ENCODE results near the gene CAPZB. TPM values are rescaled to one million over a fixed set of nuclear protein-coding genes. Genes with fewer than 3 reads are reported as not detected.

The CAPZB gene
- polyA plus RNA-seq, 3 donors: 290 to 504 (median 407) TPM

DNA sequence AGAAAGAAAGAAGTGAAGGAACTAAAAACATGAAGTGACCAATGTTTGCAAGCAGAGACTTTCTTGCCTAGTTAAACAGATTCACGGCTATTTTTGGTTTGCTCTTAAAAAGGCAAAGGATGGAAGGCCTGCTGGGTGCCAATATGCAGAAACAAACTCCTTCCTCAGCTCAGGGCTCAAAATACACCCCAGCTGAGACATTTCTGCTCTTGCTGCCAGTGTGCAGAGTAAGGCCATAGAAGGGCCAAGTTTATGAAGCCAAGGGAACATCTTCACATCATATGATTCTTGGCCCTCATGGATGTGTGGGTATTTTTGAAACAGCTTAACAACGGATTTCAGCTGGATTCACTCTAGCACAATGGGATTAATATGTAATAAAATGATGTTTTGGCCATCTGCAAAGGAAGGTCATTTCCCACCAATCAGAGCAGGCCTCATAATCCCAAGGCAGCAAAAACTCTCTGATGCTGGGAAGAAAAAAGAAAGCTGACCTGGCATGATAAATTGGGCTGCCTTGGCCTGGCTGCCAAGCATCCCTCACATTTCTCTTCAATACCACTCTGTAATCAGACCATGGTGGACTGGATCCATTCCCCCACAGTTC is 70.7 kb downstream of the CAPZB start:
- WGBS (ENCODE audit: insufficient coverage): no CpG with 5 or more reads among the region's 2 CpGs
- Mint-ChIP-seq H3K27me3 (ENCODE audit: low read depth in 3 of 3) (no peaks in the 10 kb centered on the region), H3K36me3 (peaks cover 60 to 81% of the 10 kb centered on the region in 2 donors), H3K27ac (peak overlapping the region in 3 of 7 donors; percentile 11 to 34 (median 20)), H3K9me3 (no peaks in the 10 kb centered on the region), H3K4me3 (no peak overlapping the region), H3K4me1 (peaks cover 2% of the 10 kb centered on the region)
- H3K79me2 ChIP-seq (ENCODE audit: insufficient read depth, low read length): peaks cover 99% of the 10 kb centered on the region
- TF ChIP-seq, protein P1, sequence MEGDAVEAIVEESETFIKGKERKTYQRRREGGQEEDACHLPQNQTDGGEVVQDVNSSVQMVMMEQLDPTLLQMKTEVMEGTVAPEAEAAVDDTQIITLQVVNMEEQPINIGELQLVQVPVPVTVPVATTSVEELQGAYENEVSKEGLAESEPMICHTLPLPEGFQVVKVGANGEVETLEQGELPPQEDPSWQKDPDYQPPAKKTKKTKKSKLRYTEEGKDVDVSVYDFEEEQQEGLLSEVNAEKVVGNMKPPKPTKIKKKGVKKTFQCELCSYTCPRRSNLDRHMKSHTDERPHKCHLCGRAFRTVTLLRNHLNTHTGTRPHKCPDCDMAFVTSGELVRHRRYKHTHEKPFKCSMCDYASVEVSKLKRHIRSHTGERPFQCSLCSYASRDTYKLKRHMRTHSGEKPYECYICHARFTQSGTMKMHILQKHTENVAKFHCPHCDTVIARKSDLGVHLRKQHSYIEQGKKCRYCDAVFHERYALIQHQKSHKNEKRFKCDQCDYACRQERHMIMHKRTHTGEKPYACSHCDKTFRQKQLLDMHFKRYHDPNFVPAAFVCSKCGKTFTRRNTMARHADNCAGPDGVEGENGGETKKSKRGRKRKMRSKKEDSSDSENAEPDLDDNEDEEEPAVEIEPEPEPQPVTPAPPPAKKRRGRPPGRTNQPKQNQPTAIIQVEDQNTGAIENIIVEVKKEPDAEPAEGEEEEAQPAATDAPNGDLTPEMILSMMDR (IDR thresholded peaks at IDR 0.05): no peak
- peaks cover 53 to 100% of the 10 kb centered on the region in 2 donors for H3K36me3 ChIP-seq (replicated peaks in 1 of 2; ENCODE audit: control insufficient read depth in 1 of 2, insufficient read depth in 2 of 2, low read length in 2 of 2)
- no peaks in the 10 kb centered on the region for H3K9me3 ChIP-seq (replicated peaks in 1 of 2; ENCODE audit: control insufficient read depth in 1 of 2, insufficient read depth in 1 of 2, low read length in 2 of 2)
- H4K20me1 ChIP-seq (ENCODE audit: insufficient read depth, low read length): peaks cover 100% of the 10 kb centered on the region
- H3K27me3 ChIP-seq (ENCODE audit: control insufficient read depth in 2 of 2, insufficient read depth in 2 of 2, low read length in 2 of 2): no peaks in the 10 kb centered on the region
- intact Hi-C loops (cut with micrococcal nuclease): no loop called here
- no peak overlapping the region for H3K27ac ChIP-seq (ENCODE audit: low read depth in 1 of 2, low read length in 2 of 2)
- H3K9ac ChIP-seq (ENCODE audit: insufficient read depth, low read length, poor library complexity, severe bottlenecking): no peak overlapping the region
- no peak overlapping the region for H2AFZ ChIP-seq (ENCODE audit: insufficient read depth, low read depth, low read length, poor library complexity, severe bottlenecking)
- no peak overlapping the region for H3K4me2 ChIP-seq (replicated peaks; ENCODE audit: extremely low read depth, low read length, poor library complexity, severe bottlenecking)
- H3K4me1 ChIP-seq (ENCODE audit: control insufficient read depth in 1 of 2, insufficient read depth in 2 of 2, low read length in 2 of 2): no peaks in the 10 kb centered on the region
- H3K4me3 ChIP-seq (replicated peaks in 1 of 3; ENCODE audit: low read depth in 2 of 3, low read length in 3 of 3): no peak overlapping the region
- DNase-seq: no peak

DNA sequence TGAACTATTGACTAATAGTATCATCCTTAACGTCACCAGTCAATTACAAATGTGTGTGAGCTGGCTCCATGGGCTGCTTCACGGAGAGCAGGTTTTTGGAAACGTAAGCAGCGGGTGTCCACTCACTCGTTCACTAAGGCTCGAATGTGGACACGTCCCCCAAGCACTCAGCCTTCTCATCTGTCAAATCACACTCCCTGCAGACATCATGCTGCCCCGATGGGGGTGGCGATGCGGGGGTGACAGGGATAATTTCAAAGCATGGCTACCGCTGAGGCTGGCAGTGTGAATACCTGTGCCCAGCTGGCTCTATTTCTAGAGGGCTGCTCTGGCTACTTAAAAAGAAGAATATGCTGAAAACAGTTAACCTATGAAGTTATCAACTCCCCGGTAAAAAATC is 71.3 kb downstream of the CAPZB start:
- intact Hi-C loops (cut with micrococcal nuclease): no loop called here
- Histone ChIP-seq H3K4me3 (replicated peaks in 1 of 3; ENCODE audit: low read depth in 2 of 3, low read length in 3 of 3) (no peak overlapping the region), H3K79me2 (ENCODE audit: insufficient read depth, low read length) (peaks cover 100% of the 10 kb centered on the region), H4K20me1 (ENCODE audit: insufficient read depth, low read length) (peaks cover 100% of the 10 kb centered on the region), H3K27me3 (ENCODE audit: control insufficient read depth in 2 of 2, insufficient read depth in 2 of 2, low read length in 2 of 2) (no peaks in the 10 kb centered on the region), H3K9ac (ENCODE audit: insufficient read depth, low read length, poor library complexity, severe bottlenecking) (no peak overlapping the region), H3K4me1 (ENCODE audit: control insufficient read depth in 1 of 2, insufficient read depth in 2 of 2, low read length in 2 of 2) (no peaks in the 10 kb centered on the region), H3K27ac (ENCODE audit: low read depth in 1 of 2, low read length in 2 of 2) (no peak overlapping the region), H3K9me3 (replicated peaks in 1 of 2; ENCODE audit: control insufficient read depth in 1 of 2, insufficient read depth in 1 of 2, low read length in 2 of 2) (no peaks in the 10 kb centered on the region), H2AFZ (ENCODE audit: insufficient read depth, low read depth, low read length, poor library complexity, severe bottlenecking) (no peak overlapping the region), H3K4me2 (replicated peaks; ENCODE audit: extremely low read depth, low read length, poor library complexity, severe bottlenecking) (no peak overlapping the region), H3K36me3 (replicated peaks in 1 of 2; ENCODE audit: control insufficient read depth in 1 of 2, insufficient read depth in 2 of 2, low read length in 2 of 2) (peaks cover 47 to 100% of the 10 kb centered on the region in 2 donors)
- no peak for DNase-seq
- H3K27ac Mint-ChIP-seq: peak overlapping the region in 2 of 7 donors; percentile 25 to 34
- H3K4me3 Mint-ChIP-seq: no peak overlapping the region
- no peaks in the 10 kb centered on the region for H3K9me3 Mint-ChIP-seq
- H3K36me3 Mint-ChIP-seq: peaks cover 54 to 80% of the 10 kb centered on the region in 2 donors
- TF ChIP-seq, protein P1 (IDR thresholded peaks at IDR 0.05): no peak
- 97% methylated on average over 10 of the region's 12 CpGs for WGBS (ENCODE audit: insufficient coverage)
- H3K27me3 Mint-ChIP-seq (ENCODE audit: low read depth in 3 of 3): no peaks in the 10 kb centered on the region
- H3K4me1 Mint-ChIP-seq: peaks cover 2% of the 10 kb centered on the region

Measured in CD14-positive monocyte (primary cell).